ENCODE data around the gene C19orf67. TPM values are rescaled to one million over a fixed set of nuclear protein-coding genes. Genes with fewer than 3 reads are reported as not detected.
A peak's percentile ranks its signal among the peaks of the same experiment; 100 is the strongest.

Gene C19orf67
- total and polyA plus RNA-seq, 8 donors, result not detected

DNA sequence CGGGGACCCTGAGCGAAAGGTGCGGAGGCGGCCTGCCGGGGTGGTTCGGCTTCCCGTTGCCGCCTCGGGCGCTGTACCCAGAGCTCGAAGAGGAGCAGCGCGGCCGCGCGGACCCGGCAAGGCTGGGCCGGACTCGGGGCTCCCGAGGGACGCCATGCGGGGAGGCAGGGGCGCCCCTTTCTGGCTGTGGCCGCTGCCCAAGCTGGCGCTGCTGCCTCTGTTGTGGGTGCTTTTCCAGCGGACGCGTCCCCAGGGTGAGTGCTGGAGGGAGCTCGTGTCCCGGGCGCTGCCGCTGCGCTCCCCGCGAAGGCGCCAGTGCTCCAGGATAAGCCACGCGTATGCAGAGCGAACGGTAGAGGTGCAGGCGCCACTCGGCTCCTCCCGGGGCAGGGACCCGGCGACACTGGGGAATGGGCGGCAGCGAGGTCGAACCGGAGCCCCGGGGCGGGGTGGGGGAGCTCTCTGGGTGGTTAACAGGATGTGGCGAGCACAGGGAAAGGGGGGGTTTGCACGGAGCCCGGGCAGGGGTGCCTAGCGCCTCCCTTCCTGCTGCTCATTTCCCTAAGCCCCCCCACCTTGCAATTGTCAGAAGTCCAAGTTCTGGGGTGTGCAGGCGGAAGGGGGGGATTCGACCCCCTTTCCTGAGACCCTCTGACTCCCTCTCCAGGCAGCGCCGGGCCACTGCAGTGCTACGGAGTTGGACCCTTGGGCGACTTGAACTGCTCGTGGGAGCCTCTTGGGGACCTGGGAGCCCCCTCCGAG, 53.7 kb downstream of the C19orf67 start, which contains the start of gene IL27RA:
TSS of gene IL27RA (plus strand) at position 44 of the 762 bp plus-strand sequence. CDS start at position 155, 111 bp downstream.
- no peaks in the 10 kb centered on the region for H3K27me3 ChIP-seq
- ATAC-seq (peak; percentile 74 to 90 (median 90)), FAIRE-seq (no peak), DNase-seq (peak; percentile 55 to 89 (median 62))
- no peaks in the 10 kb centered on the region for H3K9me3 ChIP-seq
- H3K36me3 ChIP-seq, result no peaks in the 10 kb centered on the region
- intact Hi-C loops (cut with DNase I), result no loop called here
- 0 to 1% methylated on average over 54 to 63 of the region's 63 CpGs for WGBS, 2 donors
- peaks cover 0 to 3% (median 0%) of the 10 kb centered on the region in 3 donors for H3K4me1 ChIP-seq
- H3K27ac ChIP-seq, result peak within 1 kb of the TSS in 3 of 4 donors; percentile 45 to 59 (median 57)
- TF ChIP-seq, protein P1, sequence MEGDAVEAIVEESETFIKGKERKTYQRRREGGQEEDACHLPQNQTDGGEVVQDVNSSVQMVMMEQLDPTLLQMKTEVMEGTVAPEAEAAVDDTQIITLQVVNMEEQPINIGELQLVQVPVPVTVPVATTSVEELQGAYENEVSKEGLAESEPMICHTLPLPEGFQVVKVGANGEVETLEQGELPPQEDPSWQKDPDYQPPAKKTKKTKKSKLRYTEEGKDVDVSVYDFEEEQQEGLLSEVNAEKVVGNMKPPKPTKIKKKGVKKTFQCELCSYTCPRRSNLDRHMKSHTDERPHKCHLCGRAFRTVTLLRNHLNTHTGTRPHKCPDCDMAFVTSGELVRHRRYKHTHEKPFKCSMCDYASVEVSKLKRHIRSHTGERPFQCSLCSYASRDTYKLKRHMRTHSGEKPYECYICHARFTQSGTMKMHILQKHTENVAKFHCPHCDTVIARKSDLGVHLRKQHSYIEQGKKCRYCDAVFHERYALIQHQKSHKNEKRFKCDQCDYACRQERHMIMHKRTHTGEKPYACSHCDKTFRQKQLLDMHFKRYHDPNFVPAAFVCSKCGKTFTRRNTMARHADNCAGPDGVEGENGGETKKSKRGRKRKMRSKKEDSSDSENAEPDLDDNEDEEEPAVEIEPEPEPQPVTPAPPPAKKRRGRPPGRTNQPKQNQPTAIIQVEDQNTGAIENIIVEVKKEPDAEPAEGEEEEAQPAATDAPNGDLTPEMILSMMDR (IDR thresholded peaks at IDR 0.05), result peak; percentile 38 to 63 (median 50)
- peak within 1 kb of the TSS; percentile 37 to 67 (median 48) for H3K4me3 ChIP-seq

Other genes with a start within 250 kb of the C19orf67 start
- 1 to 10 TPM in 1 of 6 donors, under 1 TPM in 3, not detected in 2; 0.39 to 1.4 (median 0.62) TPM for gene NANOS3, start 208.6 kb downstream of the C19orf67 start, total RNA-seq
- gene NANOS3, start 208.6 kb downstream of the C19orf67 start, polyA plus RNA-seq, result 1 to 10 TPM in 1 of 2 donors, under 1 TPM in 1; 0.65 to 3.1 TPM
- 1 to 10 TPM; 2.6 to 4.5 (median 3.9) TPM for gene BRME1, start 179.7 kb downstream of the C19orf67 start, total RNA-seq
- gene BRME1, start 179.7 kb downstream of the C19orf67 start, polyA plus RNA-seq, result 10 to 100 TPM in 1 of 2 donors, 1 to 10 TPM in 1; 8.1 to 15.3 TPM
- gene CC2D1A, start 179.6 kb downstream of the C19orf67 start, total RNA-seq, result 10 to 100 TPM; 23.0 to 29.7 (median 26.2) TPM
- gene CC2D1A, start 179.6 kb downstream of the C19orf67 start, polyA plus RNA-seq, result 10 to 100 TPM; 57.5 to 78.6 TPM
- 1 to 10 TPM in 1 of 6 donors, under 1 TPM in 3, not detected in 2; 0.25 to 2.0 (median 0.84) TPM for gene PODNL1, start 147.4 kb downstream of the C19orf67 start, total RNA-seq
- under 1 TPM; 0.40 to 0.76 TPM for gene PODNL1, start 147.4 kb downstream of the C19orf67 start, polyA plus RNA-seq
- gene DCAF15, start 133.3 kb downstream of the C19orf67 start, total RNA-seq, result 10 to 100 TPM in 3 of 6 donors, 1 to 10 TPM in 3; 7.8 to 15.2 (median 10.3) TPM
- gene DCAF15, start 133.3 kb downstream of the C19orf67 start, polyA plus RNA-seq, result 10 to 100 TPM; 37.8 to 50.7 TPM
- gene RFX1, start 79.5 kb downstream of the C19orf67 start, total RNA-seq, result 10 to 100 TPM in 1 of 6 donors, 1 to 10 TPM in 5; 5.5 to 10.6 (median 6.8) TPM
- 10 to 100 TPM; 11.7 to 55.6 TPM for gene RFX1, start 79.5 kb downstream of the C19orf67 start, polyA plus RNA-seq
- not detected for gene RLN3, start 57.6 kb downstream of the C19orf67 start, total RNA-seq
- not detected for gene RLN3, start 57.6 kb downstream of the C19orf67 start, polyA plus RNA-seq
- 1 to 10 TPM in 5 of 6 donors, under 1 TPM in 1; 0.88 to 8.2 (median 1.9) TPM for gene IL27RA, start 54.0 kb downstream of the C19orf67 start, total RNA-seq
- gene IL27RA, start 54.0 kb downstream of the C19orf67 start, polyA plus RNA-seq, result 1 to 10 TPM; 1.4 to 3.1 TPM
- 10 to 100 TPM in 5 of 6 donors, 1 to 10 TPM in 1; 5.6 to 21.2 (median 15.9) TPM for gene PALM3, start 23.7 kb downstream of the C19orf67 start, total RNA-seq
- gene PALM3, start 23.7 kb downstream of the C19orf67 start, polyA plus RNA-seq, result 100 to 1,000 TPM in 1 of 2 donors, 10 to 100 TPM in 1; 61.9 to 155 TPM
- 1 to 10 TPM; 6.4 to 9.4 (median 7.4) TPM for gene MISP3, start 13.0 kb downstream of the C19orf67 start, total RNA-seq
- 10 to 100 TPM; 13.3 to 21.4 TPM for gene MISP3, start 13.0 kb downstream of the C19orf67 start, polyA plus RNA-seq
- gene SAMD1, start 5.0 kb upstream of the C19orf67 start, total RNA-seq, result 10 to 100 TPM in 4 of 6 donors, 1 to 10 TPM in 2; 7.9 to 24.3 (median 15.1) TPM
- 10 to 100 TPM; 17.2 TPM for gene SAMD1, start 5.0 kb upstream of the C19orf67 start, polyA plus RNA-seq
- 10 to 100 TPM; 25.3 to 42.9 (median 35.5) TPM for gene PRKACA, start 32.0 kb upstream of the C19orf67 start, total RNA-seq
- gene PRKACA, start 32.0 kb upstream of the C19orf67 start, polyA plus RNA-seq, result 10 to 100 TPM; 27.5 to 28.2 TPM
- gene ASF1B, start 50.8 kb upstream of the C19orf67 start, total RNA-seq, result 1 to 10 TPM in 2 of 6 donors, under 1 TPM in 4; 0.14 to 1.1 (median 0.41) TPM
- under 1 TPM; 0.30 to 0.70 TPM for gene ASF1B, start 50.8 kb upstream of the C19orf67 start, polyA plus RNA-seq
- 10 to 100 TPM in 2 of 6 donors, 1 to 10 TPM in 4; 8.3 to 11.7 (median 9.6) TPM for gene ADGRL1, start 120.4 kb upstream of the C19orf67 start, total RNA-seq
- 10 to 100 TPM; 10.1 to 16.8 TPM for gene ADGRL1, start 120.4 kb upstream of the C19orf67 start, polyA plus RNA-seq

All from pancreas (tissue), 10 donors.